ENCODE results near the gene ACD. TPM values are rescaled to one million over a fixed set of nuclear protein-coding genes. Genes with fewer than 3 reads are reported as not detected.

Gene ACD
- total and polyA plus RNA-seq, 9 donors: 5.3 to 40.8 (median 29.4) TPM

- Histone ChIP-seq H3K4me3 (peak overlapping the region; percentile 90), H3K36me3 (no peaks in the 10 kb centered on the region), H3K9me3 (no peaks in the 10 kb centered on the region), H3K27ac (peak overlapping the region; percentile 31 to 88), H3K27me3 (no peaks in the 10 kb centered on the region), H3K4me1 (ENCODE audit: insufficient read depth) (peaks cover 8% of the 10 kb centered on the region)
- WGBS, 3 donors: 5 to 11% (median 7%) methylated on average over 24 to 39 of the region's 39 CpGs
- peak in 1 of 5 donors; percentile 61 for DNase-seq
- TF ChIP-seq, protein P1, sequence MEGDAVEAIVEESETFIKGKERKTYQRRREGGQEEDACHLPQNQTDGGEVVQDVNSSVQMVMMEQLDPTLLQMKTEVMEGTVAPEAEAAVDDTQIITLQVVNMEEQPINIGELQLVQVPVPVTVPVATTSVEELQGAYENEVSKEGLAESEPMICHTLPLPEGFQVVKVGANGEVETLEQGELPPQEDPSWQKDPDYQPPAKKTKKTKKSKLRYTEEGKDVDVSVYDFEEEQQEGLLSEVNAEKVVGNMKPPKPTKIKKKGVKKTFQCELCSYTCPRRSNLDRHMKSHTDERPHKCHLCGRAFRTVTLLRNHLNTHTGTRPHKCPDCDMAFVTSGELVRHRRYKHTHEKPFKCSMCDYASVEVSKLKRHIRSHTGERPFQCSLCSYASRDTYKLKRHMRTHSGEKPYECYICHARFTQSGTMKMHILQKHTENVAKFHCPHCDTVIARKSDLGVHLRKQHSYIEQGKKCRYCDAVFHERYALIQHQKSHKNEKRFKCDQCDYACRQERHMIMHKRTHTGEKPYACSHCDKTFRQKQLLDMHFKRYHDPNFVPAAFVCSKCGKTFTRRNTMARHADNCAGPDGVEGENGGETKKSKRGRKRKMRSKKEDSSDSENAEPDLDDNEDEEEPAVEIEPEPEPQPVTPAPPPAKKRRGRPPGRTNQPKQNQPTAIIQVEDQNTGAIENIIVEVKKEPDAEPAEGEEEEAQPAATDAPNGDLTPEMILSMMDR (IDR thresholded peaks at IDR 0.05): no peak
- TF ChIP-seq POLR2A (IDR thresholded peaks at IDR 0.05) (no peak), EP300 (IDR thresholded peaks at IDR 0.05) (no peak)
- intact Hi-C loops (cut with DNase I): loop anchor here in 2 of 4 donors (5.0 to 10.0 kb wide), 3 partner anchors 136 to 434 kb away; partner anchors contain the start of genes CTRL (in 1 of the 2), PSMB10 (in 1 of the 2), RIPOR1 (in 1 of the 2) and TMEM208 (in 1 of the 2)
Measured at GRCh38 chr16:67661101-67661761, 1.2 kb upstream of the ACD start.

DNA sequence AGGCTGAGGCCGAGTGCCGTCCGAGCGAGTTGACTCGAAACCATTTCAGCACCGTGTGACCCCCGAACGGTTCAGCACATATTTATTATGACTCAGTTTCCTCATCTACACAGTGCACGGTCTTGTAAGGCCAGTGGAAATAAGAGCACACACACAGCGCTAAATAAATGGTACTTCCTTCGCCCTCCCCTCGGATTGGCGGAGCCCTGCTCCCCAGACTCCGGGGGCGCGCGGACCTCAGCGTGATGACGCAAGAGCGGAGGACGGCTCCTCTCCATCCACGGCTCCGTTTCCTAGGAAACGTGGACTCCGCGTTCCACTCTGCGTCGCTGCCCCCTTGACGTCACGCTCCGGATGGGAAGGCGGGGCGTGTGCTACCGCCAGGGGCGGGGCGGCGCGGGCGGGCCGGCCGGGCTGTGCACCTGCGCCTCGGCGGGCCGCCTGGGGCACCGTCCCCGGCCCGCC, 536 bp upstream of the ACD start, which contains the start of gene PARD6A:
Gene PARD6A, plus strand, starts transcription at position 397 of the 465 bp plus-strand sequence. CDS start 79 bp downstream, outside the sequence.
- Histone ChIP-seq H3K27ac (peak within 1 kb of the TSS; percentile 82 to 88), H3K4me3 (peak within 1 kb of the TSS; percentile 90), H3K9me3 (no peaks in the 10 kb centered on the region), H3K27me3 (no peaks in the 10 kb centered on the region), H3K4me1 (ENCODE audit: insufficient read depth) (peaks cover 5% of the 10 kb centered on the region), H3K36me3 (no peaks in the 10 kb centered on the region)
- intact Hi-C loops (cut with DNase I): loop anchor here in 2 of 4 donors (5.0 to 10.0 kb wide), 3 partner anchors 136 to 433 kb away; partner anchors contain the start of genes CTRL (in 1 of the 2), PSMB10 (in 1 of the 2), RIPOR1 (in 1 of the 2) and TMEM208 (in 1 of the 2)
- DNase-seq: peak; percentile 94 to 97 (median 97)
- TF ChIP-seq, protein P1 (IDR thresholded peaks at IDR 0.05): no peak
- TF ChIP-seq EP300 (IDR thresholded peaks at IDR 0.05) (peak; percentile 81), POLR2A (IDR thresholded peaks at IDR 0.05) (no peak)
- 0 to 1% (median 0%) methylated on average over 35 to 48 of the region's 48 CpGs for WGBS, 3 donors

GRCh38 chr16:67658849-67659674, 998 bp downstream of the ACD start:
- 29 to 32% (median 31%) methylated on average over 21 of the region's 21 CpGs for WGBS, 3 donors
- Histone ChIP-seq H3K27ac (no peak overlapping the region), H3K27me3 (no peaks in the 10 kb centered on the region), H3K9me3 (no peaks in the 10 kb centered on the region), H3K4me3 (peak overlapping the region; percentile 90), H3K36me3 (no peaks in the 10 kb centered on the region), H3K4me1 (ENCODE audit: insufficient read depth) (peaks cover 5% of the 10 kb centered on the region)
- intact Hi-C loops (cut with DNase I): no loop called here
- TF ChIP-seq, protein P1 (IDR thresholded peaks at IDR 0.05): no peak
- TF ChIP-seq EP300 (IDR thresholded peaks at IDR 0.05) (no peak), POLR2A (IDR thresholded peaks at IDR 0.05) (no peak)
- peak in 1 of 5 donors; percentile 34 for DNase-seq
